ENCODE measurements around the gene UBE3D.

UBE3D gene, protein sequence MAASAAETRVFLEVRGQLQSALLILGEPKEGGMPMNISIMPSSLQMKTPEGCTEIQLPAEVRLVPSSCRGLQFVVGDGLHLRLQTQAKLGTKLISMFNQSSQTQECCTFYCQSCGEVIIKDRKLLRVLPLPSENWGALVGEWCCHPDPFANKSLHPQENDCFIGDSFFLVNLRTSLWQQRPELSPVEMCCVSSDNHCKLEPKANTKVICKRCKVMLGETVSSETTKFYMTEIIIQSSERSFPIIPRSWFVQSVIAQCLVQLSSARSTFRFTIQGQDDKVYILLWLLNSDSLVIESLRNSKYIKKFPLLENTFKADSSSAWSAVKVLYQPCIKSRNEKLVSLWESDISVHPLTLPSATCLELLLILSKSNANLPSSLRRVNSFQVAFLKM

DNA sequence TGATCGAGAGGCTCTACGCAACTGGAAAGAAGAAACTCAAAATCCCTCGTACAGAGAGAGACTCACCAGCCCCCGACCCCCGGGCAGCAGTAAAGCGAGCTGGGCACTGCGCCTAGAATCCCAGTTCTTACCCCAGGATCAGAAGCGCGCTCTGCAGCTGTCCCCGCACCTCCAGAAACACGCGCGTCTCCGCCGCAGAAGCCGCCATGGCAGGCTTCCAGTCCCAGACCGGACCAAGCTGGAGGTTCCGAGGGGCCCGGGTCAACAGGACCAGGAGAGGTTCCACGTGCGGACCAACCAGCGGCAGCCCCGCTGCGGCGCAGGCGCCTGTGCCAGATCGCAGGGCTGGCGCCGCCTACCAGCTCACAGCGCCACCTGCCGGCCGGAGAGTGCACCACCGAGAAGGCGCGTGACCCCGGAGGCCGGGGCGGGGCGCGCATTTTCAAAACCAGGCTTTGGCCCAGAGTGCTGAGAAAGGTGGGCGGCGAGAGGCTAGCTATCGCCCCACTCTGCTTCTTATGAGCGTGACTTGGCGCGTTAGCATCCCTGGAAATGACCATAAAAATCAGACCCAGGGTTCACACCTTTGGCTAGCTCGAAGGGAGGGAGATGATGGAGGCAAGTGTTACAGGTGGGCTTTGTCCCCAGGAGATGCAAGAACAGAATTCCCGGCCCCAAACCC, at the start of gene UBE3D:
Gene UBE3D (minus strand): TSS at position 331 of the 682 bp plus-strand sequence. CDS start 123 bp downstream, at position 208.
- DNase-seq (ENCODE audit: low read depth in 3 of 3) = peak; percentile 85 to 94 (median 88)

DNA sequence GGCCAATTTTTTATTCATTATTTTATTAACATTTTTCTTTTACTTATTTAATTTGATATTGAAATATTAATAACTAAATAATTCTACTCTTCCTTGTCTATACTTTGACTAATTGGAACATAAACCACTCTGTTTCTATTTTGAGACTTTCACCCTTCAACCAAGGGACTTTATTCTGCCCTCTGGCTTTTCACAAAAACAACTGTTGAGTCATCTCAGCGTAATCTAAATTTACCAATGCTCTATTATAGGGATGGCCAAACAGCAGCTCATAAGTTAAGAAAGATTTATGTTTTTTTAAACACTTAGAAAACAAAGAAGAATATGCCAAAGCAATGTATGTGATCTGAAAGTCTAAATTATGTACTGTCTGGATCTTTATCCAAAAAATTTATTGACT, 48.5 kb upstream of the UBE3D start:
- DNase-seq (ENCODE audit: low read depth in 3 of 3) = no peak

DNA sequence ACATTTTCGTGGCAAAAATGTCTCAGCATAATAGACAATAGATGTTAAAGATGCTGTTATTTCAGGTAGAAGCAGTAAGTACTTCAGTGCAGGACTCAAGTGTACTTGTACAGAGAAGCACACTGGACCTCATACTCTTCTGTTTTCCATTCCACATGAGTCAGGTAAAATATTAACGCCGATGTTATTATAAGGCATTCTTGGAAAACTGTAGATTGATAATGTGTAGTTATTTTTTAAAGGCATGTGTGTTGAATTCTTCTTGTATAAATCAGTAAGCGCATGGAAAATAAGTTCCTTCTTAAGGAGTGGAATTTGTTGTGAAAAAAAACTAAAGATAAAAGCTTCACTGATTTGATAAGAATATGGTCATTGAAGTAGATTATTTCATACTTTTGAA, 47.6 kb upstream of the UBE3D start:
- DNase-seq (ENCODE audit: low read depth in 3 of 3) = no peak

DNA sequence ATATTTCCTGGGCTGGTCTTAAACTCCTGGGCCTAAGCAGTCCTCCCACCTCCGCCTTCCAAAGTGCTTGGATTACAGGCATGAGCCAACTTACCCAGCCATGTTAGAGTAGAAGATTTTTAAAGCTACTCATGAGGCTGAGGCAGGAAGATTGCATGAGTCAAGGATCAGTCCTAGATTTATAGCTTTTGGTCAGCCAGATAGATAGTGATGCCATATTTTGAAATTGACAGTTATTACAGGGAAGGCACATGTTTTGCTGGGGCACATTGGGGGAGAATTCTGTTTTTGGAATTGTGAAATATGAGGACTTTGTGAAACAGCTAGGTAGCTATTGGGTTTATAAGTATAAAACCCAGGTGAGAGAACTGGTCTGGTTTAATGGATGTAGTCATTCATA, 42.7 kb upstream of the UBE3D start:
- no peak for DNase-seq (ENCODE audit: low read depth in 3 of 3)

DNA sequence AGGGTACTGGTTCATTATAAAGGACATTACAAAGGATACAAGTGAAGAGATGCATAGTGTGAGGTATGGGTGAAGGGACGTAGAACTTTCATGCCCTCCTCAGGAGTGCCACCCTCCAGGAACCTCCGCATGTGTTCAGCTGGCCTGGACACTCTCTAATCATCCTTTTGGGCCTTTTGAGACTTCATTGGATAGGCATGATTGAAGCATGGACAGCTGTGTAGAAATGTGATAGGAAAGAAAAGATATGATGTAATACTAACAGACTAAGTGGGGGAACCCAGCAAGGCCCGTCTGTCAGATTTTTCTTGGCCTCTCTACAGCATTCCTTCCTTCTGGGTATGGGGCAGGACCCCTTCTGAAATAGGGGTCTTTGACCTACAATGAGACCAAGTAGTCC, 32.9 kb upstream of the UBE3D start:
- DNase-seq (ENCODE audit: low read depth in 3 of 3) = no peak

DNA sequence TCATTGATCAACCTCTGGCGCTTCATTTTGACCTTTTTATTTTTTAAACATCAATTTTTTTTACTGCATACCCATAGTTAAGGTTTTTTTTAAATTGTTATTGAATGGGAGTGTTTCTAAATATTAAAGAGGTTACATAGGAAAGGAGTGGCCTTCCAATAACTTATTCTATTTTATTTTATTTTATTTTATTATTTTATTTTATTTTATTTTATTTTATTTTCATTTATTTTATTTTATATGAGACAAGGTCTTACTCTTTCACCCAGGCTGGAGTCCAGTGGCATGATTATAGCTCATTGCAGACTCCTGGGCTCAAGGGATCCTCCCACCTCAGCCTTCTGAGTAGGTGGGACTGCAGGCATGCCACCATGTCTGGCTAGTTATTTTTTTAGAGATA, 32.0 kb upstream of the UBE3D start:
- no peak for DNase-seq (ENCODE audit: low read depth in 3 of 3)

DNA sequence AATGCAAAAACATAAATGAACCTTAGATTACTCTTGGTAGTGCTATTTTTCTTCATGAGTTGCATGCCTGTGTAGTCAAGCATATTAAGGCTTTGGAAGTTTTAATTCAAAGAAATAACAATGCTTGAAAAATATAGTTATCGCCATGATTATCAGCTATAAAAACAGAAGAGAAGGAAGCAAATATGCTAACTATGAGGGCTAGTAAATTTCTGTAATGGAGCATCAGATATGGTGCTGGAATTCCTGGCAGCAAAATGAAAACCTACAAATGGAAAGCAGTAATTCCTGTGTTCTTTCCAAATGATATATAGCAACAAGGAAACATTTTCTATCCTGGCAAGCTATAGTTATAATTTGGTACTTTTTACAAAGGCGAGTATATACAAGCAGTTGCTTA, 31.6 kb upstream of the UBE3D start:
- no peak for DNase-seq (ENCODE audit: low read depth in 3 of 3)

DNA sequence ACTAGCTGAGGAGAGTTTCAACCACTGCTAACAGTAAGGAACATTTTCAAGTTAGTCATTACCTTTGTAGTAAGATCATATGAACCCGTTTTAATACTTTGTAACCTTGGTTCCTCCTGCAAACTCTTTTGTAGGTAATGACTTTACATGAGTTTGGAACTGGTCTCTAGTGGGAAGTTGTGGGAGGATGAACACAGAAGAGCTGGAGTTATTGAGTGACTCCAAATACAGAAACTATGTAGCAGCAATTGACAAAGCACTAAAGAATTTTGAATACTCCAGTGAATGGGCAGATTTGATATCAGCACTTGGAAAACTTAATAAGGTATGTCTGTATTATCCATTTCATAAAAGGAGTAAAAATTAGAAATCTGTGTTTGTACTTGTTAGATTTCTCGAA, 31.1 kb upstream of the UBE3D start:
- no peak for DNase-seq (ENCODE audit: low read depth in 3 of 3)

DNA sequence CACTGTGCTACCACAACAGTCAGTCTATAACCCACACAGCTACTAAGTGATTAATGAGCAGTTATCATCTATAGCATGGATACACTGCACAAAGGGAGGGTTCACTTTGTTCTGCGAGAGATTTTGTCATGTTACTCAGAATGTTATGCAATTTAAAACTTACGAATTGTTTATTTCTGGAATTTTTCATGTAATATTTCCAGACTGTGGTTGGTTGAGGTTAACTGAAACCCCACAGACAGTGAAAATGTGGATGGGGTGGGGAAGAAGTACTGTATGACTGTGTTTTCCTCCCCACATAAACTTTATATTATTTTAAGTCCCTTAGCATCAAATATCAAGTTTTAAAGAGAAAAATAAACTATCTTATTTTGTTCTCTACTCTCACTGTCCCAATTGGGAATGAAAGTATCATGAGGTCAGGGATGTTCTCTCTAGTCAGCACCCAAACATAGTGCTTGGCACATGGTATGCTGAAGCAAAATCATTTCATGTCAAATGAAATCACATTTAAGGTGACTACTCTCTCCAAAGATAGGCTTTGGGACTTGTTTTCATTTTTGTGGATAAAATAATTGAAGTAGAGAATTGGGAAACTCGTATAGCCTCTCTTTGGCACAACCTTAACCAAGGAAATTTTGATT, 27.2 kb upstream of the UBE3D start:
- no peak for DNase-seq (ENCODE audit: low read depth in 3 of 3)

DNA sequence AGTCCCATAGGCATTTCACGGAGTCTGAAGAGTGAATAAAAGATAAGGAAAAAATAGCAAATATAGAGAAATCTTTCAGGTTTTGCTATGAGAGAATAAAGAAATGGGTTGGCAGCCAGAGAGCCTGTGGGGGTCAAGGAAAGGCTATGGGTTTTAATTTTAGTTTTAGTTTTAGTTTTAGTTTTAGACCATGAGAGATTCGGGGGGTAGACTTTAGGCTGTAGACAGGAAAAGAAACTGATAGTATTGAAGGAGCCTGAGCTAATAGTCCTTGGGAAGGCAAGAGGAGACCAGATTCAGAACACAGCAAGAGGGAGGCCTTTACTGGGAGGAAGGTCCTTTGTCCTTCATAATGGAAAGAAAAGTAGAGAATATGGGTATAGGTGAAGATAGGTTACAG, 21.1 kb upstream of the UBE3D start:
- no peak for DNase-seq (ENCODE audit: low read depth in 3 of 3)

DNA sequence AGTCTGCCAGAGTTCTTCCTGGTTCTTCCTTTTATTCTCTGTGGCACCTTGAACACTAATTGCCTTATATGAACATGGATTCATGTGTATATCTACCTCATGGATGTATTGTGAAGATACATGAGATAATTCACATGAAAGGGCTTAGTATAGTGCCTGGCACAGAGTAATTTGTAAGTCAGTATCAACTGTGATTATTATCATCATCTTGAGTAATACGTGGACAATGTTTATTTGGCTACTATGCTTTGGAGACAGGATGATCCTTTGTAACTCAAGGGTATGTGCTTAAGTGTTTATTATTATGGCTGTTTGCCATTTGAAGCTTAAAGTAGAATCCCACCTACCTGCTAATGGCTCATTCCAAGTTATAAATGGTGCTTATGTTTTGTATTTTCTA, 17.8 kb upstream of the UBE3D start:
- DNase-seq (ENCODE audit: low read depth in 3 of 3) = no peak

DNA sequence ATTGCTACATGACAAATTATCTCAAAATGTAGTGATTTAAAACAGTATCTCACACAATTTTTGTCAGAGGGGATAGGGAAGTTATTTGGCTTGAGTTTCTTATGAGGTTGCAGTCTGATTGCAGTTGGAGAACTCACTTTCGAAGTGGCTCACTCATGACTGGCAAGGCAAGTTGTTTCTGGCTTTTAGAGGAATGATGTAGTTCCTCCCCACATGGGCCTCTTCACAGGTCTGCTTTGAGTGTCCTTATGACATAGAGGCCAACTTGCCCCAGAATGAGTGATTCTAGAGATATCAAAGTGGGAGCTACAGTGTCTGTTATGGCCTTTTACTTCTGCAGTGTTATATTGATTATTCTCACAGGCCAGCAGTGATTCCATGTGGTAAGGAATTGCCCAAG, 8.0 kb upstream of the UBE3D start:
- no peak for DNase-seq (ENCODE audit: low read depth in 3 of 3)

DNA sequence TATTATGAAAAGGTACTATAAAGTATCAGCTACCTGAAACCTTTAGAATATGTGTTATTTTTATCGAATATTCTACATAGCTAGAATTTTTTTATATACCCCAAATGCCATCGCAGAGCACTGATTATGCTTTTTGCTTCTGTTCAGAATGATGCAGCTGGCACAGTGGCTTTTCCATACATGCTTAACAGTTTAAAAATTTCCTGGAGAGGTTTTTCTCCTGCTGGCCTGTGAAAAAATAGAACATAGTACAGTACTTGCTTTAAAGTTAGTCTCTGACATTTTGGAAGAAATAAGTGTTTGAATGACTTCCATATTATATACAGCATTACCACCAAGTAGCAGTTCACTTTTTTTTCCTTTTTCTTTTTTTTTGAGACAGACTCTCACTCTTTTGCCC, 7.1 kb upstream of the UBE3D start:
- no peak for DNase-seq (ENCODE audit: low read depth in 3 of 3)

DNA sequence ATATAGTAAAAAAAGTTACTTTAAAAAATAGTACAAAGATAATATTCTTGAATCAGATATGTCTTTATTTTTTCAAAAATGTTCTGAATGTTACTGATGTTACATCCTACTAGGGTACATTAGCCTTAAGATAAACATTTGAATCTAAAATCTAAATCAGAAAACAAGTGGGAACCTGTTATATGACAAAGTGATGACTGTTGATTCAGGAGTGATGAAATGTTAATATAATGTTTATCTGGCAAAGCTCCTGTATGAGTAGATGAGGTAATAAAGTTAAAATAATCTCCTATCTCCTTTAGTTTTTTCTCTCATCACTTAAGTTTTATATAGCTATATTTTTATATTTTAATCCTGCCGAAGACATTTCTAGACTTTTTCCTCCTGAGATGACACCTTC, 6.1 kb upstream of the UBE3D start:
- no peak for DNase-seq (ENCODE audit: low read depth in 3 of 3)

DNA sequence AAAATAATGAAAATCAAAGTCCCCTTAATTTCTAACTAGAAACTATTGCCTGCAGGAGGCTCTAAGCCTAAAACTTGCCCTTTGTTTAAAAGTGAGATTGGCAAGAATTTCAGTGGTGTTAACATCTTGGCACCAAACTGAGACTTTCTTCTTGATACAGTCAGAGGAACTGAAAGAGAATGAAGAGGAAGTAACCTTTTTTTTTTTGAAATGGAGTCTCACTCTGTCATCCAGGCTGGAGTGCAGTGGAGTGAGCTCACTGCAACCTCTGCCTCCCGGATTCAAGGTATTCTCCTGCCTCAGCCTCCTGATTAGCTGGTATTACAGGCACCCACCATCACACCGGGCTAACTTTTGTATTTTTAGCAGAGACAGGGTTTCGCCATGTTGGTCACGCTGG, 5.4 kb upstream of the UBE3D start:
- DNase-seq (ENCODE audit: low read depth in 3 of 3) = no peak

DNA sequence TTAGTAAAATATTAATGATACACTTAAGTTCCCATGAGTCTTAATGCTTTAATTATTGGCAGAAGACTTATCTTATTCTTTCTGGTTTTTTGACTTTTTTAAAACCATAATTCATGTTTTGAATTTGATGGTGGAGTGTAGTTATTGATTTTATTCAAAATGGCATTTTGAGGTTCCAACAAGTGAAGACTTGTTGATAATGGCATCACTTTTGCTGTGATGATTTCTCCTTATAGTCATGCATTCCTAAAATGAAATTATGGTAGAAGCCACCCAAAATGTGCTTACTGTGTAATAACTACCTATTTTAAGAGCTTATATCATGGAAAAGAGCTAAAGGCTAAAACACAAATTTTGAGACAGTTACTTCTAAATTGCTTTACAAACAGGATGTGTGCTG, 4.0 kb upstream of the UBE3D start:
- no peak for DNase-seq (ENCODE audit: low read depth in 3 of 3)

DNA sequence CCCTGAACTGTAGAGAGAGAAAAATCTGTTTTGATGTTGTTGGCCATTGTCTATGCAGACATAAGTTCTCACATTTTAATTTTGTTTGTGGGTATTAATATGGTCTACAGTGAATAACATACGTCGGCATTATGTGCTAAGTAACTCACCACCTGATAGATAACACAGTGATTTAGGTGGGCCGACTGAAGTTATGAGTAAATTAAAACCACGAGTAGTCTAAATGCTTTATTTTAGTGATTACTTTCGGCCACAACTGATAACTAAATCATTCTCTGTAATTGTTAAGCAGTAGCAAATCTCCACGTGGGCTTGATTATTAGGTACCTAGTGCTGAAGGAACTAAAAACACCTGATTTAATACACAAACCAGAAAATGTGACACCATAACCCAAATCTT, 3.0 kb upstream of the UBE3D start:
- DNase-seq (ENCODE audit: low read depth in 3 of 3) = no peak

DNA sequence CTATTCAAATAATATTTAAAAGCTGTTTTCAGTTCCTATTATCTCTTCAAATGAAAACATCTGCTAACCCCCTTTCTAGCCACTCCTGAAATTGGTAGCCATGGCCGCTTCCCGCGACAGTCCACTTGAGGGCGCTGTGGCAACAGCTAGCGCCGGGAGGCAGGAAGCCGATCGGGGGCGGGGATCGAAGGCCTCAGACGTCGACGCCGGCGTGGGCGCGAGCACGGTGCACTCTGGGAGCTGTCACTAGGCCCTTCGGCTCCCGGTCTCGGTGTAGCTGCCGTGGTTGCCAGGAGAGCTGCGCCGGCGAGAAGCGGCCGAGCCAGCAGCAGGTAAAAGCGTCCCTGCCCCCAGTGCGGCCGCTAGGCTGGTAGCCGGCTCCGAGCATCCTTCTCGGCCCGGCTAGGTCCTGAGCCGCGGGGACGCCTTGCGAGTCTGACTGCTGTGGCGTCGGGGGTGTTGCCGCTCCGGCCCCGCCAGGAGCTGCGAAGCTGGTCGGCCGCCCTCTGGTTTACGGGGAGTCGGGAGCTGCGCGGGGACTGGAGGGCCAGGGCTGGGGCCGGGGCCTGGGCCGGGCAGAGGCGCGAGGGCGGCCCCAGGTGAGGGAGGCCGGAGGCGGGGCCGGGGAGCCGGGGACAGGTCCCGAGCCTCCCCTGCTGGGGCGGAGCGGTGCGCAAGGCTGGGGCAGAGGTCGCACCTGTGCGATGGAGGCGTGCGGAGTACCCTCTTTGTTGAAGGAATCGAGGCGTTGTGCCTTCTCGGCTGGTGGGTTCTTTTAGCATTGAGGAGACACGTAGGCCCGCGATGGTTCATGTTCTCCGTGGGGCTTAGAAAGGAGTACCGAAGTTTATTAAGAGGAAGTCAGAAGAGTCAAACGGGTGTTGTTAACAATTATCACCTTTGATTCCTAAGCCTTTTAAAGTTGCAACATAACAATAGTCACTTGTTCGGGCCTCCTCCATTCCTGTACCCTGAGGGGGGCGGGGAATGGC, 2.1 kb upstream of the UBE3D start, which contains the start of gene DOP1A:
Gene DOP1A (plus strand): TSS at position 224 of the 992 bp plus-strand sequence. CDS start 29,307 bp downstream, outside the sequence.
- DNase-seq (ENCODE audit: low read depth in 3 of 3) = peak; percentile 94 to 98 (median 94)

DNA sequence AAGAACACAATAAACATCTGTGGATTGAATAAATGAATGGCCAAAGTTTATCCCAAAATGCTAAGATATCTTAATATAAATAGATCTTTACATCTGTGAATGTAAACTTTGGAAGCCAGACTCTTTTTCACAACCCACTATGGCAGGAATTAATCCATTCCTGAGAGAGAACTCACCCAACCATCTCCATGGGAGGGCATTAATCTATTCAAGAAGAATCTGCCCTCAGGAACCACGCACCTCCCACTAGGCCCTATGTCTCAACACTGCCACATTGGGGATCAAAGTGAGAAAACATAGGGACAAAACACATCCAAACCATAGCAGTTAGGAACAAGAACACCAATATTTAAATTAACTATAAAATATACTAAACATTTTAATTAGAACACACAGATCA, 3.4 kb downstream of the UBE3D start:
- no peak for DNase-seq (ENCODE audit: low read depth in 3 of 3)

DNA sequence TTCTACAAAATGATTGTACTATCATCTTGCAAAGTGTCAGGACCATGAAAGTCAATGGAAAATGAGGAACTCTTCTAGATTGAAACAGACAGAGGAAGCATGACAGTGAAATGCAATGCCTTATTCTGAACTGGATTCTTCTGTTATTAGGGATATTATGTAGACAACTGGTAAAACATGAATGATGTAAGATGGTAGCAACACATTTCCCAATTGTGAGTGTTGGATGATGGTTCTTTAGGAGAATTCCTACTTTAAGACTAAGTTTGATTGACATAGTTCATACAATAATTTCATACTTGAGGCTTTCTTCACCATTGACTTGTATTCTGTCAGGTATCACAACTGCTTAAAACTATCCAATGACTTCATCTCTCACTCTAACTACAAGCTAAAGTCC, 4.5 kb downstream of the UBE3D start:
- DNase-seq (ENCODE audit: low read depth in 3 of 3) = no peak

DNA sequence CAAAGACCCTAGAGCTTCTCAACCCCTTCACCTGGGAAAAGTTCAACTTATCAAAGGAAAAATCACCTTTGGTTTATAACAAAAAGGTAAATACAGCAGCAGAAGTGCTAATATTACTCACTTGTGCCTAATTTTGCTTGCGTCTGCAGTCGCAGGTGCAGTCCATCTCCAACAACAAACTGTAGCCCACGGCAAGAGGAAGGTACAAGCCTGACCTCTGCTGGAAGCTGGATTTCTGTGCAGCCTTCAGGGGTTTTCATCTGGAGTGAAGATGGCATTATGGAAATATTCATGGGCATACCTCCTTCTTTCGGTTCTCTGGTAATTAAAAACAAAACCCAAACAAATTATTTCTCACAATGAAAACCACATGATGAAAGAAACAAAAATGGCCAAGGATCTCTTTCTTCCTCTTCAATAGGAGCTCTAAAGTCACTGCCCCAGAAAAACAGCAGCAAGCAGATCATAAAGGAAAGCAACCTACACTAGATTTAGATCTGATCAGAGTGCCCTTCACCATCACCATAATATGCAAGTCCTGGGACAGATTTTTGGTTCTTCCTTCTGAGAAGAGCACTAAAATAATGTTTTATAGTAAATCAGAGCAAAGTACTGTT, 7.8 kb downstream of the UBE3D start:
- no peak for DNase-seq (ENCODE audit: low read depth in 3 of 3)
